Muscle layer of colon (tissue), 2 donors: ENCODE measurements around the gene CNIH3.

Experiments used
- H3K27ac ChIP-seq: one replicate; pipeline ENCODE4 v1.7.0; 2013; ENCODE audit warnings: low read depth, mild to moderate bottlenecking, low read length, moderate library complexity
- H3K27me3 ChIP-seq, 2 donors: one replicate each; pipeline ENCODE4 v1.7.0; 2013; ENCODE audit warnings: low read length in 2 of 2, mild to moderate bottlenecking in 2 of 2; ENCODE audit not compliant: insufficient read depth in 2 of 2, control insufficient read depth in 1 of 2
- H3K36me3 ChIP-seq: one replicate; pipeline ENCODE4 v1.7.0; 2013; ENCODE audit warnings: mild to moderate bottlenecking, low read length; ENCODE audit not compliant: insufficient read depth
- H3K4me1 ChIP-seq: one replicate; pipeline ENCODE4 v1.7.0; 2013; ENCODE audit warnings: mild to moderate bottlenecking, low read length; ENCODE audit not compliant: insufficient read depth
- H3K4me3 ChIP-seq, 2 donors: one replicate each; pipeline ENCODE4 v1.7.0; 2013; ENCODE audit warnings: low read length in 2 of 2, low read depth in 1 of 2, mild to moderate bottlenecking in 1 of 2, moderate library complexity in 1 of 2
- H3K9ac ChIP-seq: one replicate; pipeline ENCODE4 v1.7.0; 2013; ENCODE audit warnings: low read length
- H3K9me3 ChIP-seq: one replicate; pipeline ENCODE4 v1.7.0; 2013; ENCODE audit warnings: mild to moderate bottlenecking, low read length
- donor health status: abdominal sarcoma.
- donor health status: Adenocarcinoma of cecum.

The CNIH3 gene

GRCh38 chr1:224617410-224618355 is 1.6 kb downstream of the CNIH3 start:
- peaks cover 15 to 34% of the 10 kb centered on the region in 2 donors for H3K27me3 ChIP-seq
- H3K9ac ChIP-seq = no peak overlapping the region

DNA sequence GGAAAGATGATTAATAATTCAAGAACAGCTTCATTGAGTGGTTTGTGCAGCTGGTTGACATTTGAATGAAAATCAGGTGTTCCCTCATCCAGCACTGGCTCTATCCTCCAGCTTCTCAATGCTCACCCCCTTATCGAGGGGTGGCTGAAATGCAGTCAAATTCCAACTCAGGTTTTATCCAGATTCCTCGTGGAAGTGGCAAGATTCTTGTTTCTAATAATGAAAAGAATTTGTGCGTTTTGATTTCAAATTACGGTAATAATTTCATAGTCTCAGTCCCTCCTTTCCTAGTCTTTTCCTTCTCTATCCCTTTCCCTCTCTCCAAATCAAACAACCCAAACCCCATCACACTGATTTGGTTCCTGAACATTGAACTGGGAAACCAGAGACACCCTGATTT is 3.1 kb downstream of the CNIH3 start:
- Histone ChIP-seq H3K27me3 (peaks cover 15 to 34% of the 10 kb centered on the region in 2 donors), H3K9me3 (no peaks in the 10 kb centered on the region), H3K9ac (no peak overlapping the region), H3K4me1 (peaks cover 4% of the 10 kb centered on the region), H3K4me3 (no peak overlapping the region), H3K27ac (no peak overlapping the region), H3K36me3 (no peaks in the 10 kb centered on the region)

More at GRCh38 chr1:224617410-224618355, 1.6 kb downstream of the CNIH3 start:
- peaks cover 4% of the 10 kb centered on the region for H3K4me1 ChIP-seq
- no peaks in the 10 kb centered on the region for H3K36me3 ChIP-seq
- H3K4me3 ChIP-seq = no peak overlapping the region
- H3K27ac ChIP-seq = no peak overlapping the region
- H3K9me3 ChIP-seq = no peaks in the 10 kb centered on the region

GRCh38 chr1:224620105-224620504 is 4.0 kb downstream of the CNIH3 start:
- Histone ChIP-seq H3K4me1 (peaks cover 4% of the 10 kb centered on the region), H3K36me3 (no peaks in the 10 kb centered on the region), H3K27ac (no peak overlapping the region), H3K9me3 (no peaks in the 10 kb centered on the region), H3K9ac (no peak overlapping the region), H3K27me3 (peaks cover 15 to 34% of the 10 kb centered on the region in 2 donors), H3K4me3 (no peak overlapping the region)

DNA sequence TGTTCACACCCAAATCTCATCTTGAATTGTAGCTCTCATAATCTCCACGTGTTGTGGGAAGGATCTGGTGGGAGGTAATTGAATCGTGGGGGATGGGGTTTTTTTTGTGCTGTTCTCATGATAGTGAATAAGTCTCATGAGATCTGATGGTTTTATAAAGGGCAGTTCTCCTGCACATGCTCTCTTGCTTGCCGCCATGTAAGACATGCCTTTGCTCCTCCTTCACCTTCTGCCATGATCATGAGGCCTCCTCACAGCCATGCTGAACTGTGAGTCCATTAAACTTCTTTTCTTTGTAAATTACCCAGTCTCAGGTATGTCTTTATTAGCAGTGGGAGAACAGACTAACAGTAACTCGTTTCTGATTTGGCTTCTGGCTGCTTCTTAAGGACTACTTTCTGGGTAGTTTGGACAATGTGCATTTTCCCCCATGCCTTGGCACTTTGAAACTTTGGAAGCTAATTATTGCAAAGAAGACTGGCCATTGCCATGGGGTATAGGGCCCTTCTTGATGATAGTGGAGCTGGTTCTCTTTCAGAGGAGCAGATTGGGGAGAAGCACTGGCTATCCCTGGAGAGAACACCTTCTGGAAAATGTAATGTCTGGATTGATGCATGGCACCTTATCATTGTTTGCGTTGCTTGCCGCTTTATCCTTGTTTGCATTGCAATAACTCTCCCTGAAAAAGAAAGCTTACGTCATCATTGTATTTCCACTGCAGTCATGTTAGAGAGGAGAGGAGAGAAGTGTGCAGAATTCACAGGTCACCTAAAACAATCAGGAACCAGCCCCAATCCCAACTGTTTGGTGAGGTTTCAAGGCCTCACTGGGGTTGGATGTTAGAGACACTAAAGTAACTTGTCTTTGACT is 5.9 kb downstream of the CNIH3 start:
- no peaks in the 10 kb centered on the region for H3K4me1 ChIP-seq
- no peak overlapping the region for H3K9ac ChIP-seq
- no peak overlapping the region for H3K4me3 ChIP-seq
- peaks cover 15 to 16% of the 10 kb centered on the region in 2 donors for H3K27me3 ChIP-seq
- no peaks in the 10 kb centered on the region for H3K36me3 ChIP-seq
- no peaks in the 10 kb centered on the region for H3K9me3 ChIP-seq
- H3K27ac ChIP-seq = no peak overlapping the region

DNA sequence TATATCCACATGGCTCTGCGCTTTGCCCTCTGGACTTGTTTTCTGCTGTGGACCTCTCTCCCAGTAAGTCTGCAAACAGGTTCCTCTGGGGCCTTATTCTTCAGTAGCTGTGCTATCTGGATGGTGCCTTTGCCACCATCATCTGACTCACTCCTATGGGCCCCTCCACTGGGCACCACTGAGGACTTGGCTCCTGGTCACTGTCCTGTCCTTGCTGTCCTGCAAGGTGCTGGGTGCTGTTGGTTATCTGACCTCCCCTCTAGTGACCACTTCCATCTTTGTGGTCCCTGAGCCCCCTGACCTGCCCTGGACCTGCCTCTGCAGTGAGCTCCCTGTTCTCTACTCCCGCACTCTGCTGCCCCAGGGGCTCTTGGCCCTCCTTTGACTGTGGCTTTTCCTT is 6.7 kb downstream of the CNIH3 start:
- Histone ChIP-seq H3K9me3 (no peaks in the 10 kb centered on the region), H3K27ac (no peak overlapping the region), H3K27me3 (peaks cover 8 to 10% of the 10 kb centered on the region in 2 donors), H3K9ac (no peak overlapping the region), H3K4me1 (no peaks in the 10 kb centered on the region), H3K36me3 (no peaks in the 10 kb centered on the region), H3K4me3 (no peak overlapping the region)

- H3K9me3 ChIP-seq = no peaks in the 10 kb centered on the region
- H3K27ac ChIP-seq = no peak overlapping the region
- H3K4me3 ChIP-seq = no peak overlapping the region
- H3K9ac ChIP-seq = no peak overlapping the region
- H3K4me1 ChIP-seq = no peaks in the 10 kb centered on the region
- peaks cover 4 to 5% of the 10 kb centered on the region in 2 donors for H3K27me3 ChIP-seq
- no peaks in the 10 kb centered on the region for H3K36me3 ChIP-seq
These were observed 7.2 kb downstream of the CNIH3 start for GRCh38 chr1:224623310-224623714.

DNA sequence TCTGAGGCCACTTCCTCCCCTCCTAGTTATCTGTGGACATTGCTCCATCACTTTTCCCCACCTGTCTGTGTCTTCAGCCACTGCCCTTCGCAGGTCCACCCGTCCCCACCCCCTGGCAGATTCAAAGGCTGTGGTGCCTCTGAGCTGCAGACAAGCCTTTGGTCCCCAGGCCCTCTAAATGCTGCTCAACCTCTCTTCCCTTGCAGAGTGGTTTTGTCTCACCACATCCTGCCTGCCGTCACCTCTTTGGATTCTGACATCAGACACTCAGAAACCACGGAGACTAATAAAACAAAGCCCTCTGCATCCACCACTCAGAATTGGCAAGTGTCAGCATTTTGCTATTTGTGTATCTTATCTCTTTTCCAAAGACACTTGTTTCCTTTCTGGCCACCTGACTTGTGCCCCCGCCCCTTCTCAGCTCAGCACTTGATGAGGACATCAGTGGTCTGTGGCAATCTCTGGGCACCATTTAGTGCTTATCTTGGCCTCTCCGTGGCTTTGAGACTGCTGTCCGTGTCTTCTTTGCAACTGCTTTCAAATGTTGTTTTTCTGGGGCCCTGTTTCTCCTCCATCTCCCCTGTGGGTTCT is 7.7 kb downstream of the CNIH3 start:
- Histone ChIP-seq H3K27ac (no peak overlapping the region), H3K27me3 (no peaks in the 10 kb centered on the region), H3K4me3 (no peak overlapping the region), H3K36me3 (no peaks in the 10 kb centered on the region), H3K4me1 (no peaks in the 10 kb centered on the region), H3K9ac (no peak overlapping the region), H3K9me3 (no peaks in the 10 kb centered on the region)

DNA sequence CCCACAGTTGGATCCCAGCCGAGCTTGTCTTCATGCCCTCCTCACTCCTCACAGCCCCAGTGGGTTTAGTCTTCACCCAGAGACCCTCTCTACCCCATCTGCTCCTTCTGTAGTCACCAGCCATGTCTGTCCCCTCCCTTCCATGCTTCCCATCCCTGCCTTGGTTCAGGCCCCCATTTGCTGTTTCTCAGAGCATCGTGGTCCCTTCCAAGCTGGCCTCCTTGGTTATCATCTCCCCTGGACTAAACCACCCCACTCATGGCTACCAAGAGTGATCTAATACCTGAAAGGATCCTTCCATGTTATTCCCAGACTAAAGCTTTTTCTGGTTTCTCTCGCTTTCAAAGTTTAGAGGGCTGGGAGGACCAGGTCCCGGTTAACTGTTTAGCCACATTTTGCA is 8.3 kb downstream of the CNIH3 start:
- Histone ChIP-seq H3K9me3 (no peaks in the 10 kb centered on the region), H3K4me3 (no peak overlapping the region), H3K4me1 (no peaks in the 10 kb centered on the region), H3K9ac (no peak overlapping the region), H3K27me3 (no peaks in the 10 kb centered on the region), H3K36me3 (no peaks in the 10 kb centered on the region), H3K27ac (no peak overlapping the region)

DNA sequence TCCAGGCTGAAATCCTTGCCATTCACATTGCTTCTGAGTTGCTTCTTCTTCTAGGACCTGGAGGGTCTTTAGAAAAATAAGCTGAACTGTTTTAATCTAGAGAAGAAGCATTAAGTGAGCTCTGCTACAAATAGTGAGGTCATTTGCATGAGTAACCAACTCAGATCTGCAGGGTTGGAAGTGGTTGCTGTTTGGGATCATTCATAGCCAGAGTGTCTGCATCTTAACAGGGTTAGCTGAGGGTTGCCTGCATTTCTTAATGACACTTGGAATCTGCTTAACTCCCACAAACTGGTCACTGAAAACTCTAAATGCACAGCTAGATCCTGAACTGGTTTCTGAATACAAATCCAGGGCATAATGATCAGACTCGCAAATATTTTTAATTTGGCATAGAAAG is 9.9 kb downstream of the CNIH3 start:
- Histone ChIP-seq H3K36me3 (no peaks in the 10 kb centered on the region), H3K9me3 (no peaks in the 10 kb centered on the region), H3K27me3 (no peaks in the 10 kb centered on the region), H3K4me3 (no peak overlapping the region), H3K27ac (no peak overlapping the region), H3K9ac (no peak overlapping the region), H3K4me1 (no peaks in the 10 kb centered on the region)

- H3K27ac ChIP-seq = no peak overlapping the region
- no peak overlapping the region for H3K9ac ChIP-seq
- no peaks in the 10 kb centered on the region for H3K36me3 ChIP-seq
- no peaks in the 10 kb centered on the region for H3K4me1 ChIP-seq
- no peak overlapping the region for H3K4me3 ChIP-seq
- no peaks in the 10 kb centered on the region for H3K27me3 ChIP-seq
- H3K9me3 ChIP-seq = no peaks in the 10 kb centered on the region
These were observed 13.8 kb downstream of the CNIH3 start for GRCh38 chr1:224629965-224630364.

- Histone ChIP-seq H3K9ac (no peak overlapping the region), H3K4me3 (no peak overlapping the region), H3K27ac (no peak overlapping the region), H3K4me1 (no peaks in the 10 kb centered on the region), H3K27me3 (no peaks in the 10 kb centered on the region), H3K36me3 (no peaks in the 10 kb centered on the region), H3K9me3 (no peaks in the 10 kb centered on the region)
These were observed 15.5 kb downstream of the CNIH3 start for GRCh38 chr1:224631462-224632115.
